K562 (cell line): ENCODE data around the gene ZNF837. TPM values are rescaled to one million over a fixed set of nuclear protein-coding genes. Genes with fewer than 3 reads are reported as not detected.

ENCODE experiments used
- BRD4 ChIP-seq: fragments of 200-600 bp; sonication (generic); IDR thresholded peaks from 2 replicates; pipeline ENCODE4 v1.6.1; 2017; ENCODE audit warnings: inconsistent platforms
- DDX20 ChIP-seq: fragments of 450-650 bp; IDR thresholded peaks from 2 replicates; pipeline ENCODE4 v1.6.1; 2016; ENCODE audit warnings: missing genetic modification characterization, low read depth, mild to moderate bottlenecking, missing compliant biosample characterization, moderate library complexity
- MAX ChIP-seq: sonication (generic); formaldehyde crosslinking; IDR thresholded peaks from 2 replicates; pipeline ENCODE4 v1.9.0; 2022; ENCODE audit warnings: mild to moderate bottlenecking, missing genetic modification reagents
- MED1 ChIP-seq: sonication (generic); formaldehyde crosslinking; IDR thresholded peaks from 2 replicates; pipeline ENCODE4 v1.8.1; 2023; ENCODE audit warnings: missing genetic modification reagents, borderline replicate concordance
- MTA2 ChIP-seq: fragments of 450-650 bp; IDR thresholded peaks from 2 replicates; pipeline ENCODE4 v1.6.1; 2016; ENCODE audit warnings: low read depth
- NCOA6 ChIP-seq: fragments of 450-650 bp; IDR thresholded peaks from 2 replicates; pipeline ENCODE4 v1.6.1; 2017; ENCODE audit warnings: mild to moderate bottlenecking
- POLR2AphosphoS2 ChIP-seq: IDR thresholded peaks from 2 replicates; pipeline ENCODE4 v1.6.1; 2012; ENCODE audit warnings: low read length, improper control_type of control experiment
- POLR2B ChIP-seq: fragments of 450-650 bp; IDR thresholded peaks from 2 replicates; pipeline ENCODE4 v1.6.1; 2018; ENCODE audit warnings: low read depth; ENCODE audit not compliant: partially characterized antibody
- POLR2G ChIP-seq: fragments of 200-400 bp; formaldehyde crosslinking; IDR thresholded peaks from 2 replicates; pipeline ENCODE4 v1.6.1; 2017; ENCODE audit warnings: low read depth, mild to moderate bottlenecking, antibody characterized with exemption, low read length, moderate library complexity
- PTBP1 ChIP-seq: fragments of 200-400 bp; formaldehyde crosslinking; IDR thresholded peaks from 2 replicates; pipeline ENCODE4 v1.6.1; 2017; ENCODE audit warnings: low read depth, low read length
- PTRF ChIP-seq: fragments of 450-650 bp; IDR thresholded peaks from 2 replicates; pipeline ENCODE4 v1.6.1; 2016; ENCODE audit warnings: mild to moderate bottlenecking, missing genetic modification characterization, missing compliant biosample characterization
- STAG1 ChIP-seq: sonication (generic); formaldehyde crosslinking; IDR thresholded peaks from 2 replicates; pipeline ENCODE4 v1.5.0; 2020; ENCODE audit warnings: missing genetic modification reagents, borderline replicate concordance
- TRIM24 ChIP-seq, 2 experiments: fragments of 450-650 bp; IDR thresholded peaks; 2 replicates each; pipeline ENCODE4 v1.6.1; 2016
- ZBTB2 ChIP-seq: fragments of 450-650 bp; IDR thresholded peaks from 2 replicates; pipeline ENCODE4 v1.6.1; 2016; ENCODE audit warnings: antibody characterized with exemption
- ZBTB49 ChIP-seq: sonication (generic); formaldehyde crosslinking; IDR thresholded peaks from 2 replicates; pipeline ENCODE4 v1.8.0; 2022; ENCODE audit warnings: missing genetic modification reagents, mild to moderate bottlenecking, borderline replicate concordance
- ZMIZ1 ChIP-seq, 2 experiments: fragments of 150-350 bp in 1 of 2; IDR thresholded peaks; 2 replicates each; pipeline ENCODE4 v1.6.1; 2012 to 2016; ENCODE audit warnings: low read depth in 2 of 2, low read length in 2 of 2, mild to moderate bottlenecking in 1 of 2, moderate library complexity in 1 of 2
- ZNF146 ChIP-seq: IDR thresholded peaks from one replicate; pipeline ENCODE4 v1.6.1; 2018; ENCODE audit warnings: missing compliant biosample characterization; ENCODE audit not compliant: unreplicated experiment
- ZNF57 ChIP-seq: fragments of 450-650 bp; formaldehyde crosslinking; IDR thresholded peaks from 2 replicates; pipeline ENCODE4 v1.4.0; 2020; ENCODE audit warnings: mild to moderate bottlenecking, moderate library complexity
- ZNF668 ChIP-seq: fragments of 250-450 bp; sonication (Bioruptor Pico); IDR thresholded peaks from 2 replicates; pipeline ENCODE4 v1.8.0; 2022; ENCODE audit warnings: mild to moderate bottlenecking, inconsistent platforms
- polyA plus RNA-seq, 8 experiments: library from polyadenylated mRNA; depleted of rRNA in 4 of 8; stranded (reverse) in 5 of 8; unstranded in 3 of 8; fragments of >200 nt; fragmentation: Nextera tagmentation in 2 of 8; fragmentation: Illumina TruSeq in 1 of 8; extraction: Ambion mirVana in 2 of 8; extraction: Trizol in 1 of 8; gene quantifications; 2 replicates each; pipeline versions ENCODE4 v1.2.1 to v1.2.3, GENCODE V29; 2011 to 2014; ENCODE audit warnings: inconsistent platforms in 1 of 8, missing spikeins in 1 of 8
- total RNA-seq, 7 experiments: library from RNA; depleted of rRNA in 6 of 7; stranded (reverse); fragments of >200 nt in 6 of 7; fragmentation: Illumina TruSeq in 2 of 7; extraction: Trizol in 2 of 7; gene quantifications; 2 replicates each; pipeline versions ENCODE4 v1.2.1 to v1.2.3, GENCODE V29; 2011 to 2021; ENCODE audit warnings: low replicate concordance in 1 of 7

Gene ZNF837
- total and polyA plus RNA-seq, 9 of the 15 experiments (the other 6 are each of a cell fraction or from before 2014, with no cell fraction given) = 0.11 to 2.1 (median 0.57) TPM; not detected in 4

- TF ChIP-seq PTRF (tag) (no peak), POLR2AphosphoS2 (no peak), NCOA6 (no peak), ZMIZ1 (IDR thresholded peaks at IDR 0.05; ENCODE audit: low read depth in 2 of 2, low read length in 2 of 2) (0 out of 4 replicates have a peak, but pooled peaks of 1 of the 2 experiments have one; percentile 33), POLR2G (peak; percentile 98), ZBTB2 (no peak; the same call in 1 of the 2 replicates), STAG1 (CRISPR knock-in tag) (no peak), BRD4 (no peak), POLR2B (peak; percentile 84), MTA2 (peak; percentile 23; the same call in 1 of the 2 replicates), MAX (CRISPR knock-in tag) (peak; percentile 73), TRIM24 (IDR thresholded peaks at IDR 0.05) (peak in 1 of 2 experiments; percentile 99; a peak in 3 of 4 replicates), ZNF146 (CRISPR knock-in tag) (no peak), DDX20 (no peak), ZBTB49 (CRISPR knock-in tag) (no peak), MED1 (CRISPR knock-in tag) (no peak), PTBP1 (no peak), ZNF668 (no peak), ZNF57 (no peak)
Observed at GRCh38 chr19:58326914-58327726, 53.7 kb downstream of the ZNF837 start, which contains the start of gene ZSCAN22 (continued).
